Measurements from ENCODE around the gene GSTA5. TPM values are rescaled to one million over a fixed set of nuclear protein-coding genes. Genes with fewer than 3 reads are reported as not detected.
"Not testable (repeated sequence)": the region's sequence is repeated elsewhere in the genome, so short reads cannot be mapped to it uniquely, and the experiment has no call there.

Gene GSTA5
- total RNA-seq, 1 experiment from 2014 or later = not detected

DNA sequence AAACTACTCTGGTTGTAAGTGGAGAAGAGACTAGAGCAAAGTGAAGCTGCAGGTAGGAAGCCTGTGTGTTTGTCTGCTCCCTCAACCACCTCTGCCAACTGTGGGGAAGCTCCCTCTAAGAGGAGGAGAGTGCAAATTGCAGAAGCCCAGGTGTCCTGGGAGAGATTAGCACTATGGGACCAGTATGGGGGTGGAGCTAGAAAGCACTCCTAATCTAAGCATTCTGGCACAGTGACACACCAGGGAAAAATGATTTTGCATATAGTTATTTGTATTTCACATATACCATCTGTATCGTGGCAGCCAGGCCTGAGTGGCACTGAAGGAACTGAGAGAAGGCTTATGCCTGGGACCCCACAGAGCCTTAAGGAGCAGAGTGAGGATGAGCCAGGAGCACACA, 49.8 kb downstream of the GSTA5 start:
- H3K27ac ChIP-seq (ENCODE audit: low read length) = no peak overlapping the region
- no peak overlapping the region for H3K9ac ChIP-seq (ENCODE audit: low read length)
- no peaks in the 10 kb centered on the region for H3K9me3 ChIP-seq (ENCODE audit: low read length)
- no peak for DNase-seq
- no peaks in the 10 kb centered on the region for H4K20me1 ChIP-seq (ENCODE audit: insufficient read depth, low read depth, low read length)
- peaks cover 8% of the 10 kb centered on the region for H3K4me1 ChIP-seq (ENCODE audit: low read length)
- H3K9me2 ChIP-seq (replicated peaks; ENCODE audit: insufficient read depth, low read length) = no peaks in the 10 kb centered on the region
- no peak overlapping the region for H3K4me2 ChIP-seq (ENCODE audit: low read depth, low read length, poor library complexity, severe bottlenecking)
- H3K4me3 ChIP-seq (ENCODE audit: low read length) = no peak overlapping the region
- H3K36me3 ChIP-seq (ENCODE audit: insufficient read depth, low read length) = no peaks in the 10 kb centered on the region
- H3K27me3 ChIP-seq (ENCODE audit: low read length) = no peaks in the 10 kb centered on the region
- no peak overlapping the region for H2AFZ ChIP-seq (ENCODE audit: low read length)
- H3K79me2 ChIP-seq (ENCODE audit: low read length) = no peaks in the 10 kb centered on the region

DNA sequence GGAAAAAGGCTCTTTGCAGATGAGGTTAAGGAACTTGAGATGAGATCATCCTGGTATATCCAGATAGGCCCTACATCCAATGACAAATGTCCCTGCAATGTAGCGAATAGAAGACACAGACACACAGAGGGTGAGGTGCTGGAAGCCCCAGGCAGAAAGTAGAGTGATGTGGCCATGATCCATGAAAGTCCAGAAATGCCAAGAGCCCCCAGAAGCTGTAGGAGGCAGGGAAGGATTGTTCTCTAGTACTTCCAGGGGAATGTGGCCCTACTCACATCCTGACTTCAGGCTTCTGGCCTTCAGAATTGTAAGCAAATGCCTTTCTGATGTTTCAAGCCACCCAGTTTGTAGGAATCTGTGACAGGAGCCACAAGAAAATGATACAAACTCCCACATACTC, 51.0 kb downstream of the GSTA5 start:
- not testable (repeated sequence) for H3K4me1 ChIP-seq (ENCODE audit: low read length); H3K27me3 ChIP-seq (ENCODE audit: low read length); H3K79me2 ChIP-seq (ENCODE audit: low read length); H4K20me1 ChIP-seq (ENCODE audit: insufficient read depth, low read depth, low read length); DNase-seq; H3K27ac ChIP-seq (ENCODE audit: low read length); H3K4me2 ChIP-seq (ENCODE audit: low read depth, low read length, poor library complexity, severe bottlenecking); H3K9ac ChIP-seq (ENCODE audit: low read length); H2AFZ ChIP-seq (ENCODE audit: low read length); H3K4me3 ChIP-seq (ENCODE audit: low read length); H3K9me2 ChIP-seq (replicated peaks; ENCODE audit: insufficient read depth, low read length); H3K36me3 ChIP-seq (ENCODE audit: insufficient read depth, low read length); H3K9me3 ChIP-seq (ENCODE audit: low read length)

GRCh38 chr6:52788478-52788877, 52.1 kb downstream of the GSTA5 start:
- H4K20me1 ChIP-seq (ENCODE audit: insufficient read depth, low read depth, low read length) = no peaks in the 10 kb centered on the region
- no peaks in the 10 kb centered on the region for H3K9me3 ChIP-seq (ENCODE audit: low read length)
- H3K36me3 ChIP-seq (ENCODE audit: insufficient read depth, low read length) = no peaks in the 10 kb centered on the region
- peaks cover 8% of the 10 kb centered on the region for H3K4me1 ChIP-seq (ENCODE audit: low read length)
- no peak overlapping the region for H2AFZ ChIP-seq (ENCODE audit: low read length)
- H3K27ac ChIP-seq (ENCODE audit: low read length) = no peak overlapping the region
- no peak overlapping the region for H3K9ac ChIP-seq (ENCODE audit: low read length)
- no peaks in the 10 kb centered on the region for H3K27me3 ChIP-seq (ENCODE audit: low read length)
- DNase-seq = no peak
- H3K79me2 ChIP-seq (ENCODE audit: low read length) = no peaks in the 10 kb centered on the region
- H3K9me2 ChIP-seq (replicated peaks; ENCODE audit: insufficient read depth, low read length) = no peaks in the 10 kb centered on the region
- H3K4me3 ChIP-seq (ENCODE audit: low read length) = no peak overlapping the region
- H3K4me2 ChIP-seq (ENCODE audit: low read depth, low read length, poor library complexity, severe bottlenecking) = no peak overlapping the region

GRCh38 chr6:52787917-52788316, 52.7 kb downstream of the GSTA5 start:
- Histone ChIP-seq H2AFZ (ENCODE audit: low read length) (no peak overlapping the region), H3K79me2 (ENCODE audit: low read length) (no peaks in the 10 kb centered on the region), H3K27me3 (ENCODE audit: low read length) (no peaks in the 10 kb centered on the region), H3K4me2 (ENCODE audit: low read depth, low read length, poor library complexity, severe bottlenecking) (no peak overlapping the region), H3K9ac (ENCODE audit: low read length) (no peak overlapping the region), H3K4me1 (ENCODE audit: low read length) (peaks cover 8% of the 10 kb centered on the region), H3K9me3 (ENCODE audit: low read length) (no peaks in the 10 kb centered on the region), H3K27ac (ENCODE audit: low read length) (no peak overlapping the region), H3K9me2 (replicated peaks; ENCODE audit: insufficient read depth, low read length) (no peaks in the 10 kb centered on the region), H3K36me3 (ENCODE audit: insufficient read depth, low read length) (no peaks in the 10 kb centered on the region), H4K20me1 (ENCODE audit: insufficient read depth, low read depth, low read length) (no peaks in the 10 kb centered on the region), H3K4me3 (ENCODE audit: low read length) (no peak overlapping the region)
- DNase-seq = no peak

DNA sequence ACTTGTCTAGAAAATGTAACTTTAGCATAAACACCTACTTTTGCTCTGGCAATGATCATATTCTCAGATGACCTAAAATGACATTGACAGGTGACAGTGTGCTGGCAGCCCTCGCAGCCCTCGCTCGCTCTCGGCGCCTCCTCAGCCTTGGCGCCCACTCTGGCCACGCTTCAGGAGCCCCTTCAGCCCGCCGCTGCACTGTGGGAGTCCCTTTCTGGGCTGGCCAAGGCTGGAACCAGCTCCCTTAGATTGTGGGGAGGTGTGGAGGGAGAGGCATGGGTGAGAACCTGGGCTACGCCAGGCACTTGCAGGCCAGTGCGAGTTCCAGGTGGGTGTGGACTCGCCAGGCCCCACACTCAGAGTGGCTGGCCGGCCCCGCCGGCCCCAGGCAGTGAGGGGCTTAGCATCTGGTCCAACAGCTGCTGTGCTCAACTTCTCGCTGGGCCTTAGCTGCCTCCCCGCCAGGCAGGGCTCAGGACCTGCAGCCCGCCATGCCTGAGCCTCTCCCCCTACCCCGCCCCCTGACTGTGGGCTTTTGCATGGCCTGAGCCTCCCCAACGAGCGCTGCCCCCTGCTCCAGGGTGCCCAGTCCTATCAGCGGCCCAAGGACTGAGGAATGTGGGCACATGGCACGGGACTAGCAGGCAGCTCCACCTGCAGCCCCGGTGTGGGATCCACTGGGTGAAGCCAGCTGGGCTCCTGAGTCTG, 54.2 kb downstream of the GSTA5 start:
- H3K9me3 ChIP-seq (ENCODE audit: low read length) = no peaks in the 10 kb centered on the region
- no peak overlapping the region for H3K27ac ChIP-seq (ENCODE audit: low read length)
- H3K4me2 ChIP-seq (ENCODE audit: low read depth, low read length, poor library complexity, severe bottlenecking) = no peak overlapping the region
- H3K79me2 ChIP-seq (ENCODE audit: low read length) = no peaks in the 10 kb centered on the region
- H3K4me3 ChIP-seq (ENCODE audit: low read length) = no peak overlapping the region
- no peaks in the 10 kb centered on the region for H3K36me3 ChIP-seq (ENCODE audit: insufficient read depth, low read length)
- no peaks in the 10 kb centered on the region for H3K9me2 ChIP-seq (replicated peaks; ENCODE audit: insufficient read depth, low read length)
- no peaks in the 10 kb centered on the region for H4K20me1 ChIP-seq (ENCODE audit: insufficient read depth, low read depth, low read length)
- H3K4me1 ChIP-seq (ENCODE audit: low read length) = peaks cover 8% of the 10 kb centered on the region
- H3K27me3 ChIP-seq (ENCODE audit: low read length) = no peaks in the 10 kb centered on the region
- H2AFZ ChIP-seq (ENCODE audit: low read length) = no peak overlapping the region
- H3K9ac ChIP-seq (ENCODE audit: low read length) = no peak overlapping the region
- DNase-seq = no peak

DNA sequence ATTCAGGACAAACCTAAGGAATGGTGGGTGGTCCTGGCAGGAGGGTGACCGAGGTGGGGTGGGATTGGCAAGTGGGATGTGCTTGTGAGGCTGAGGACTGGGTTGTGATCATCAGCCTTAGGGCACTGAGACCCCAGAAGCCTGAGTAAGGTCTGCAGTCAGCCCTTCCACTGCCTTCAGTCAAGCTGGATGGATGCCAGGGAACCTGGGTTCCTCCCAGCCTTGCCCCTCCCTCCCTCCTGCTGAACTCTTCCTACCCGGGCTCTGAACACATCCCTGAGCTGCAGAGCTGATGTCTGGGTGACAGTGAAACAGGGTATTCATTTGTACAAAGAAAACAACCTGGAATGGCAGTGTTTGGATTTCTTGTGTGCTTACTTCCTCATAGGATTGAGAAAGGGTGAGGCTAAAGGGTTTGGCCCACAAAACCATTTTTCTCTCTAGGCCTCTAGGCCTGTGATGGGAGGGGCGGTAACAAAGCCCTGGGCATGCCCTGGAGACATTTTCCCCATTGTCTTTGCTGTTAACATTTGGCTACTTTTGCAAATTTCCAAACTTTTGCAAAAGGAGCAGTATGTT, 57.8 kb downstream of the GSTA5 start:
- not testable (repeated sequence) for H3K9ac ChIP-seq (ENCODE audit: low read length); H3K9me2 ChIP-seq (replicated peaks; ENCODE audit: insufficient read depth, low read length); H4K20me1 ChIP-seq (ENCODE audit: insufficient read depth, low read depth, low read length); H3K9me3 ChIP-seq (ENCODE audit: low read length); H3K79me2 ChIP-seq (ENCODE audit: low read length); H3K4me1 ChIP-seq (ENCODE audit: low read length); H3K4me2 ChIP-seq (ENCODE audit: low read depth, low read length, poor library complexity, severe bottlenecking); H3K36me3 ChIP-seq (ENCODE audit: insufficient read depth, low read length); DNase-seq; H3K27me3 ChIP-seq (ENCODE audit: low read length); H3K4me3 ChIP-seq (ENCODE audit: low read length); H2AFZ ChIP-seq (ENCODE audit: low read length); H3K27ac ChIP-seq (ENCODE audit: low read length)

DNA sequence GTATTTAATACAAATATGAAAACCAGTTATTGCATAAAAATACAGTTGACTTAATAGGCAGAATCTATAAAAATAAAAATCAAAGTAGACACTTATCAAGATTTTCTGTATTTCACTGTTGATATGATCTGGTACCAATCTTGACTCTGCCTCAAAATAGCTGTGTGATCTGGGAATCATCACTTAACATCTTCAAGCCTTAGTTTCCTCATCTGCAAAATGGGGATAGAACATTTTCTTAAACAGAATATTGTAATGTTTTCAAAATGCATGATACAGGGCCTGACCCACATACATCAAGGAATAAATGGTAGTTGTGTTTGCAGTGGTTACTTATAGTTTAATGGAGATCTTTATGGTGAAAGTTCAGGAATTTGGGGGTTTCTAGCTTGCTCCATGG, 58.4 kb downstream of the GSTA5 start:
- not testable (repeated sequence) for H3K9ac ChIP-seq (ENCODE audit: low read length); H2AFZ ChIP-seq (ENCODE audit: low read length); H3K79me2 ChIP-seq (ENCODE audit: low read length); H3K4me3 ChIP-seq (ENCODE audit: low read length); H3K9me2 ChIP-seq (replicated peaks; ENCODE audit: insufficient read depth, low read length); H3K27me3 ChIP-seq (ENCODE audit: low read length); H3K4me1 ChIP-seq (ENCODE audit: low read length); DNase-seq; H4K20me1 ChIP-seq (ENCODE audit: insufficient read depth, low read depth, low read length); H3K9me3 ChIP-seq (ENCODE audit: low read length); H3K27ac ChIP-seq (ENCODE audit: low read length); H3K4me2 ChIP-seq (ENCODE audit: low read depth, low read length, poor library complexity, severe bottlenecking); H3K36me3 ChIP-seq (ENCODE audit: insufficient read depth, low read length)
